ENCODE data around the gene SLAMF7.
A peak's percentile ranks its signal among the peaks of the same experiment; 100 is the strongest.
"Not testable (repeated sequence)": the region's sequence is repeated elsewhere in the genome, so short reads cannot be mapped to it uniquely, and the experiment has no call there.

The SLAMF7 gene

GRCh38 chr1:160778976-160779375, 39.9 kb downstream of the SLAMF7 start:
- no peak for DNase-seq

- DNase-seq, result peak; percentile 19 to 83
Measured at GRCh38 chr1:160779626-160780397, 40.8 kb downstream of the SLAMF7 start.

- DNase-seq, result no peak
Measured at GRCh38 chr1:160780398-160780755, 41.3 kb downstream of the SLAMF7 start.

- DNase-seq, result peak; percentile 90 to 93
Measured at GRCh38 chr1:160781186-160781766, 42.2 kb downstream of the SLAMF7 start.

GRCh38 chr1:160781914-160782689, 43.1 kb downstream of the SLAMF7 start:
- no peak for DNase-seq

GRCh38 chr1:160782988-160783765, 44.1 kb downstream of the SLAMF7 start:
- DNase-seq, result not testable (repeated sequence)

GRCh38 chr1:160789051-160789701, 50.1 kb downstream of the SLAMF7 start:
- no peak for DNase-seq

- no peak for DNase-seq
Measured at GRCh38 chr1:160789702-160790611, 50.9 kb downstream of the SLAMF7 start.

- no peak for DNase-seq
Measured at GRCh38 chr1:160794376-160794775, 55.3 kb downstream of the SLAMF7 start.

- DNase-seq, result no peak
Measured at GRCh38 chr1:160795951-160796383, 56.9 kb downstream of the SLAMF7 start, which contains the start of gene LY9. LY9 (plus strand) TSS chr1:160796174; CDS start chr1:160796188, 14 bp downstream.

GRCh38 chr1:160797271-160797709, 58.2 kb downstream of the SLAMF7 start:
- DNase-seq, result no peak

- no peak for DNase-seq
Measured at GRCh38 chr1:160797861-160798273, 58.8 kb downstream of the SLAMF7 start.

- no peak for DNase-seq
Measured at GRCh38 chr1:160798439-160798838, 59.4 kb downstream of the SLAMF7 start.

- no peak for DNase-seq
Measured at GRCh38 chr1:160799641-160800040, 60.6 kb downstream of the SLAMF7 start.

- no peak for DNase-seq
Measured at GRCh38 chr1:160800142-160800541, 61.1 kb downstream of the SLAMF7 start.

- no peak for DNase-seq
Measured at GRCh38 chr1:160800645-160801408, 61.8 kb downstream of the SLAMF7 start.

- no peak for DNase-seq
Measured at GRCh38 chr1:160801836-160802580, 63.0 kb downstream of the SLAMF7 start.

Measured in NCI-H526 (cell line).